ENCODE results near the gene ATP8A1.

ATP8A1 gene

GRCh38 chr4:42616572-42616971 lies 40.3 kb downstream of the ATP8A1 start:
- no peak overlapping the region for H3K27ac ChIP-seq (ENCODE audit: low read depth, low read length)
- H3K4me3 ChIP-seq (ENCODE audit: low read length): no peak overlapping the region
- H3K9me3 ChIP-seq (ENCODE audit: control insufficient read depth, insufficient read depth, low read length): no peaks in the 10 kb centered on the region
- 0 out of 2 replicates have a peak, but pooled peaks cover 2% of the 10 kb centered on the region for H3F3A ChIP-seq (ENCODE audit: control insufficient read depth, insufficient read depth)
- H4K20me1 ChIP-seq (ENCODE audit: control insufficient read depth, insufficient read depth, low read depth, low read length): 0 out of 2 replicates have a peak, but pooled peaks cover 3% of the 10 kb centered on the region
- peaks cover 6% of the 10 kb centered on the region; the same call in 1 of the 2 replicates for H3K79me2 ChIP-seq (ENCODE audit: control insufficient read depth, low read length)
- no peak overlapping the region for H3K4me2 ChIP-seq (ENCODE audit: low read length)
- no peaks in the 10 kb centered on the region for H3K9me2 ChIP-seq (replicated peaks; ENCODE audit: control insufficient read depth, low read length)
- peaks cover 80% of the 10 kb centered on the region for H3K36me3 ChIP-seq (ENCODE audit: control insufficient read depth, low read length)
- no peak for TF ChIP-seq CTCF (IDR thresholded peaks at IDR 0.05; ENCODE audit: low read depth, low read length, poor library complexity, severe bottlenecking)
- TF ChIP-seq EZH2phosphoT487 (IDR thresholded peaks at IDR 0.05; ENCODE audit: borderline replicate concordance, low read length): no peak
- H3K4me1 ChIP-seq (ENCODE audit: control insufficient read depth, low read length): no peaks in the 10 kb centered on the region
- H3K27me3 ChIP-seq (ENCODE audit: control insufficient read depth, low read length): no peaks in the 10 kb centered on the region

GRCh38 chr4:42615131-42615763 lies 41.7 kb downstream of the ATP8A1 start:
- no peak for TF ChIP-seq CTCF (IDR thresholded peaks at IDR 0.05; ENCODE audit: low read depth, low read length, poor library complexity, severe bottlenecking)
- no peak for TF ChIP-seq EZH2phosphoT487 (IDR thresholded peaks at IDR 0.05; ENCODE audit: borderline replicate concordance, low read length)
- H3F3A ChIP-seq (ENCODE audit: control insufficient read depth, insufficient read depth): 0 out of 2 replicates have a peak, but pooled peaks cover 2% of the 10 kb centered on the region
- H3K27ac ChIP-seq (ENCODE audit: low read depth, low read length): no peak overlapping the region
- H3K9me2 ChIP-seq (replicated peaks; ENCODE audit: control insufficient read depth, low read length): no peaks in the 10 kb centered on the region
- no peaks in the 10 kb centered on the region for H4K20me1 ChIP-seq (ENCODE audit: control insufficient read depth, insufficient read depth, low read depth, low read length)
- no peaks in the 10 kb centered on the region for H3K9me3 ChIP-seq (ENCODE audit: control insufficient read depth, insufficient read depth, low read length)
- H3K79me2 ChIP-seq (ENCODE audit: control insufficient read depth, low read length): no peaks in the 10 kb centered on the region; the same call in 1 of the 2 replicates
- H3K4me1 ChIP-seq (ENCODE audit: control insufficient read depth, low read length): peaks cover 10% of the 10 kb centered on the region
- no peaks in the 10 kb centered on the region for H3K27me3 ChIP-seq (ENCODE audit: control insufficient read depth, low read length)
- no peak overlapping the region for H3K4me2 ChIP-seq (ENCODE audit: low read length)
- H3K4me3 ChIP-seq (ENCODE audit: low read length): no peak overlapping the region
- peaks cover 81% of the 10 kb centered on the region for H3K36me3 ChIP-seq (ENCODE audit: control insufficient read depth, low read length)

GRCh38 chr4:42612898-42613297 lies 44.0 kb downstream of the ATP8A1 start:
- no peak overlapping the region for H3K4me3 ChIP-seq (ENCODE audit: low read length)
- H3K4me1 ChIP-seq (ENCODE audit: control insufficient read depth, low read length): peaks cover 10% of the 10 kb centered on the region
- H3K9me2 ChIP-seq (replicated peaks; ENCODE audit: control insufficient read depth, low read length): no peaks in the 10 kb centered on the region
- TF ChIP-seq CTCF (IDR thresholded peaks at IDR 0.05; ENCODE audit: low read depth, low read length, poor library complexity, severe bottlenecking) (no peak), EZH2phosphoT487 (IDR thresholded peaks at IDR 0.05; ENCODE audit: borderline replicate concordance, low read length) (no peak)
- no peaks in the 10 kb centered on the region for H4K20me1 ChIP-seq (ENCODE audit: control insufficient read depth, insufficient read depth, low read depth, low read length)
- H3F3A ChIP-seq (ENCODE audit: control insufficient read depth, insufficient read depth): no peaks in the 10 kb centered on the region
- H3K27me3 ChIP-seq (ENCODE audit: control insufficient read depth, low read length): no peaks in the 10 kb centered on the region
- no peaks in the 10 kb centered on the region for H3K79me2 ChIP-seq (ENCODE audit: control insufficient read depth, low read length)
- no peak overlapping the region for H3K27ac ChIP-seq (ENCODE audit: low read depth, low read length)
- H3K4me2 ChIP-seq (ENCODE audit: low read length): no peak overlapping the region
- H3K36me3 ChIP-seq (ENCODE audit: control insufficient read depth, low read length): peaks cover 77% of the 10 kb centered on the region
- H3K9me3 ChIP-seq (ENCODE audit: control insufficient read depth, insufficient read depth, low read length): no peaks in the 10 kb centered on the region
